Ishikawa (cell line): ENCODE results near the gene TNFSF13.
A peak's percentile ranks its signal among the peaks of the same experiment; 100 is the strongest.

Source experiments
- CEBPB ChIP-seq: IDR thresholded peaks from 2 replicates; pipeline ENCODE4 v1.6.1; 2012
- NFIC ChIP-seq: IDR thresholded peaks from 2 replicates; pipeline ENCODE4 v1.6.1; 2012
- TAF1 ChIP-seq: IDR thresholded peaks from 2 replicates; pipeline ENCODE4 v1.6.1; 2012; ENCODE audit warnings: low read depth, mild to moderate bottlenecking

DNA sequence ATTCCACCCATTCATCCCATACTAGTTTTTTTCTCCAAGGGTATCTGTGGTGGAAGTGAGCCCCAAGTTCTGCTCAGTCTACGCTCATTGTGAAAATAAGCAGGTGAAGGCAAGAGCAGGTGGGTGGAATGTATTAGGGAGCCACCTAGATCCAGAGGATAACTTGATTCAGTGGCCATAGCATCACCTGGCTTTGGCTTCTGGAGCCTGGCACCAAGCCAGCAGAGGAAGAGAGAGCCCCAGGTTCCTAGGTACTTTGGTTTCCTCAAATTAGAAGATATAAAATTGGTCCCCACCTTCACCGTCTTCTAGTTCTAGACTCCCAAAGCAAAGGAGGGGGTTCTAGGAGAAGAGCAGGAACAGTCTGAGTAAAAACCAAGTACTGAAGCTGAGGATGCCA, 52.1 kb downstream of the TNFSF13 start:
- TF ChIP-seq CEBPB = no peak
- TF ChIP-seq TAF1 = no peak
- TF ChIP-seq NFIC = 0 out of 2 replicates have a peak, but pooled peaks have one; percentile 26
